ENCODE results near the gene PIGQ.
A peak's percentile ranks its signal among the peaks of the same experiment; 100 is the strongest.

Gene PIGQ

DNA sequence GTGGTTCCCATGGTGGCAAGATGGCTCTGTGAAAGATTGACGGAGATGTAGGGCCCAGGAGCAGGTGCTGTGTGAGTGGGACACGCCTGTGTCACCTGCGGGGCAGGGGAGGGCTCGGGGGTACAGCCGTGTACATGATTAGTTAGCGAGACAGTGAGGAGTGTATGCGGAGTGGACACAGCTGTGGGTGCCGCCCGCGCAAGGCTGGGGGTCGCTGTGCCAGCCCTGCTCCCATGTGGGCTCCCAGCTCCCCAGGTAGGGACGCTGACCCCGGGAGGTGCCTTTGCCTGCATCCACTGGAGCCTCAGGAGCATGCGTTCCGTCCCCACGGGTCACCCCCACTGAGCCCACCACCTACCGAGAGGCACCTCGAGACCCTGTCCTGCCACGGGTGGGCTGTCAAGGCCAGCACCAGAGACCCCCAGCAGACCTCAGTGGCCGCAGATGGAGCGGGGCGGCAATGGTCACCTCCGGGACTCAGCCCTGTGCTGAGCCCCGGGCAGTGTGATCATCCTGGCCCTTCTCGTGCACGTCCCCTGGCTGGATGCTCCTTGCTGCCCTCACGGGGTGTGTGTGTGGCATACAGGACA lies 34.8 kb upstream of the PIGQ start:
- DNase-seq, result no peak

DNA sequence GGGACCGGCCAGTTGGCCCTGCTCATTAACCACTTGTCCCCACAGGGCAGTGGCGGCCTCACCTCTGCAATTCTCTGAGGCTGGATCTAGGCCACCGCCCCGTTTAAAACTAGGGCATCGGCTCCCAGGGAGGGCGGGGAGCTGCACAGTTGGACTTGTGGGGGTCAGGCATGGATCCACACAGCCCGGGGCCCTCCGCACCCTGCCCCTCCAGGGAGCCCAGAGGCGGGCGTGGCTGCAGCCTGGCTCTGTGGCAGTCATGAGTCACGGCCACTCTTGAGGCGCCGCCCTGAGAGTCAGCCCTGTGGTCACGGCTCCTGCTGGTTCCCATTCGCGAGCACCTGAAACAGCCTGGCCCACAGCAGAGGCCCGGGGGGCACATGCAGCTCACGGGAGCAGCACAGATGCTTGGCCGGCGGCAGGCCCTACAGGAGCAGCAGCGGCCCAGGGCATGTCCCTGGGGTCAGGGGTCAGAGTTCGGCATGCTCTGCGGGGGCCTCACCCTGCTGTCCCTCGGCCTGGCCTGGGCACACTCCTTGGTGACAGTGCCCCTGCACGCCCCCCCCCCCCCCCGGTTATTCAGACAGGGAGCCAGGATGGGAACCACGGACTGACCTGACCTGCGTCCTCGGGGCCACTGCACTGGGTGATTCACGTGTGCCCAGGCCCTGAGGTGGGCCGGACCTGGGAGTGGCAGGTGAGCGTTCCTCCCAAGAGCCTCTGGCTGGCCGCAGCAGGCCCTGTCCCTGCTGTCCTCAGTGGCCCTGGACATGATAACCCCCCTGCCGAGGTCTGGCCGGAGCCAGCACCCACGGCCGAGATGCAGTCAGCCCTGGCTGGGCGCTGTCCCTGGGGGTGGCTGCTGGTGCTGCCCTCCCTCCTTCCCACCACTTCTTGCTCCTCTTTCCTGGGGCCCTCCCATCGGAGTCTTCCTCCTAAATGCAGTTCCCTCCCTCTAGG lies 34.0 kb upstream of the PIGQ start:
- DNase-seq, result no peak

DNA sequence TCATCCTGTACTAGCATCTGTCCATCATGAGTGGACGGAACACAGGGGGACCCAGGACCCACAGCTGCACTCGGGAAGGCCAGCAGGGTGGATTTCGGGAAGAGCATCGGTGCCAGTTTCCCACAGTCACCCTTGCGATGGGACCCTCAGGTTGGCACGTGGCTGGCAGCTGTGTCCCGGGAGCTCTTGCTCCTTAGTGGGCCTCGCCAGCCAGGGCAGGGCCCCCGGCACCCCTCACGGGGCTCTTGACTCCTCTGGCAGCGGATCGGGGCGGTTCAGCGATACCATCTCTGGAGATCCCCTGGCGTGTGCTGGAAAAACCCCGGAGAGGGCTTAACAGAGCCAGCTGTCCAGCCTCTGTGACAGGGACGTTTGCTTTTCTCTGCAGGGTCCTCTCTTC lies 33.0 kb upstream of the PIGQ start:
- no peak for DNase-seq

DNA sequence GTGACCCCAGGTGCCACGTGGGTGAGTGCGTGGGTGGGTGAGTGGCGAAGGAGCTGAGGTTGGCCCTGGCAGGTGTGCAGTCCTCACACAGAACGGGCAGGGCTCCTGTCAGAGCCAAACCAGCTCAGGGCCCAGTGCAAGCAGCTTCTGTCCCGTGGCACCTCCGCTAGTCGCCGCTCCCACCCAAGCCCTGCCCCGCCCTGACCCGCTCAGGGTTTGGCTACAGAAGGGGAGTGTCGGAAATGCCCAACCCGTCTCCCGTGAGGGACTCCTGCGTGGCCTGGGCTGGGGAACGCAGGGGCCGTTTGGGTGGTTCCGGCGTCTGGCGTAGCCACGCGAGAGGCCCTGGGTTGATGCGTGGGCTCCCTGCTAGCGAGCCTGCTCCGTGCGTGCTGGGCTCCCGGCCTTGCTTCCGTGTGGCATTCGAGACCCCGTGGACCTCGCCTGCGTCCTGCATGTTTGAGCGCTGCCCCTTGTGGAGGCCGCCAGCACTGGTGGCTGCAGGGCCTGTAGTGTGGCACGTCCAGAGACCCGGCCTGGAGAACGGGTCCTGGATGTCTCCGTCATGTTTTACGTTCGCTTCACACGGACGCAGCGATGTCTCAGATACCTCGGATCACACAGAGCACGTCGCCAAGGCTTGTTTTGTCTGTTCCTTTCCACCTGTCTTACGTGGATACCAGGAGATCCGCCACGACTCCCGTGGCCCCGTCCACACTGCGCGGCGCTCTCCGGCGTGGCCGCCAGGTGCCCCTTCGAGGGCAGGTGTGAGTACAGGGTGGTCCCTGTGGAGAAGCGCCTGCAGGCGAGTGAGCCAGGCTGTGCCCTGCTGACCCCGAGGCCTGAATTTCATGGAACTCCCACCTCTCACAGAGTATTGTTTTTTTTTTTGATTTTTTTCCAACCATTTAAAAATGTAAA lies 32.1 kb upstream of the PIGQ start:
- no peak for DNase-seq

DNA sequence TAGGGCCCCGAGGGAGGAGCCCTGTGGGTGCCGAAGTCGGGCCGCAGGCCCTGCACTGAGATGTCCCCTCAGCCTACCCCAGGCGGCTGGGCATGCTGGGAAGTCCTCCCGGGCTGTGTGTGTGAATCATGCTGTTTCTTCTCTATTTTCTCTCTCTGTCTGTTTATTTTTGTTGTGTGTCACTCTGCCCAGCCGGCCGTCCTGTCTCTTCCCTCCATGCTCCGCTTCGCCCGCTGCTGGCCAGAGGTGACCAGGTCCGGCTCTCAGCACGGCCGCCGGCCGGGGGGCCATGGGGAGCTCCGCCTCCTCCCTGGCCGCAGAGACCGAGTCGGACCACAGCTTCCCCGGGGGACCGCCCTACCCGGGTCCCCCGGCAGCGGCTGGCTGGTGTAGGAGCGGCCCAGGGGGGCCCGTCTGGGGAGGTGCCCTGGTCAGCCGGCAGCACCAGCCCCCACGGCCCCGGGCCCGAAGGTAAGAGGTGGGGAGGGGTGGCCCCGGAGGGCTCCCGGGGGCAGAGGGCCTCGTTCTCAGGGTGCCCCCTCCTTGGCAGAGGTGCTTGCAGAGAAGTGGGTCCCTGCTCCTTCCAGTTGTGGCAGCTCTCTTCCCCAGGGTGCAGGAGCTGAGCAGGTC lies 29.8 kb upstream of the PIGQ start:
- DNase-seq, result no peak

DNA sequence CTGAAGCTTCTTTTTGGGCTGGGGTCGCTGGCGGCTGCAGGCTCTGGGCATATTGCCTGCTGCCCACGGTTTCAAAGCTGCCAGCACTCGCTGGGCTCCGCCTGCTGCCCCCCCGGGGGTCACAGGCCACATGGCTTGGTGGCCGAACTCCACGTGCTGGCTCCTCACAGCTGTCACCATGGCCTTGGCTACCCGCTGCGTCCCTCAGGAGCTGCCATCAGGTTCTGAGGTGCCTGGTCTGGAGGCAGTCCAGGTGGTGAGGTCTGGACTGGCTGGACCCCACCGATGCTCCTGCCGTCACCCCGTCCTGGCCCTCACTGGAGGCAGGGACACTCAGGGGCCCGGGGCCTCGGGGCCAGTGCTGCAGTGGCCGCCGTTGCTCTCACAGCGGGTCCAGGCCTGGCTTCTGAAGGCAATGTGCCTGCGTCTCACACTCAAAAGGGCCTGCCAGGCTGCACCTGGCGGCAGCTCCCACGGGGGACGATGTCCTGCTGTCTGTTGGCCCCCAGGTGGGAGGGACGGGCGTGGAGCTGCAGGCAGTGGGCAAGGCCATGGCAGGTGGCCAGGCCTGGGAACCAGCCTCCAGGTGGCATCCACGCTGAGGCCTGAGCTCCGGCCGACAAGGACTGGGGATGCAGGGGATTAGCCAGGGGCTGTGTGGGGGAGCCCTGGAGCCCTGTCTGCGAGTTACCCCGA lies 29.0 kb upstream of the PIGQ start:
- DNase-seq, result no peak

DNA sequence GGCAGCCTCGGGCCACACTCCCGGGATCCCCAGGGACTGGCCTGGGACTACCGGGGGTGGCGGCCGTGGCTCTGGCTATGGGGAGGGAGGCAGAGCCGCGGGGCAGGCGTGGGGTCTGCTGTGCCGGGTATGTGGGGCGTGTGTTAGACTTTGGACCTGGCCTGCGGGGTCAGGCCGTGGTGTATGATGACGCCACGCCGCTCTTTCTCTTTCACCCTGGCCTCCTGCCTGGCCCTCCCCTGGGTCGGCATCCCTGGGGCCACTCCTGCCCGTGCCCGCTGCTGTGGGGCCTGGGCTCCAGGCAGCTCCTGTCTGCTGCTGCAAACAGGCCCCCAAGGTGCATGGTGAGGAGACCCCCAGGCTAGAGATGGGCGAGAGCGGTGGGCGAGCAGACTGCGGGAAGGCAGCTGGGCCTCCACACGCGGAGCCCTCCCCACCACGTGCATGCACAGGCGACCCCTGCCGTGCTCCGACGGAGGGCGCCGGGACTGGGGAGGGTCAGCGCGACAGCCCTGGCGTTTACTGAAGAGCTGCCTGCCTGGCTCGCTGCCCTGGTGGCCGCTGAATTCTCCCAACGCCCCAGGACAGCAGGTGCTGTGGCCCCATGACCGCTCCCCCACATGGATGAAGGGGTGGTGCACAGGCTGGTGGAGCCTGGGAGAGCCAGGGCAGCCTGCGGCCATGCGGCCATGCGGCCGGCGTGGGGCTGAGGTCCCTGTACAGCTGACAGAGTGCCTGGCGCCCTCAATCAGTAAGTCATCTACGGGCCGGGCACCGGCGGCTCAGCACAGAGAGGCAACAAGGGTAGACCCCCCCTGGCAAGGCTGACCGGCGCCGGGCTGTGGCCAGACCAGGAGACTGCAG lies 26.2 kb upstream of the PIGQ start:
- DNase-seq, result no peak

DNA sequence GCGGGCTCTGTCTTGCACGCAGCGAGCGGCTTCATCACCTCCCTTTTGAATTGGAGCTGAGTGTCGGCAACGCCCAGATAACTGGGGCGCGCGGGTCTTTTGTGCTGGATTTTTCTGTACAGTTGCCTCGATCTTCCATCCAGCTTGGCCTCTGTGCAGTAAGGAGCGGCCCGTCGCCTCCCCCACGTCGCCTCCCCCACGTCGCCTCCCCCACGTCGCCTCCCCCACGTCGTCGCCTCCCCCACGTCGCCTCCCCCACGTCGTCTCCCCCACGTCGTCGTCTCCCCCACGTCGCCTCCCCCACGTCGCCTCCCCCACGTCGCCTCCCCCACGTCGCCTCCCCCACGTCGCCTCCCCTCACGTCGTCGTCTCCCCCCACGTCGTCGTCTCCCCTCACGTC lies 25.3 kb upstream of the PIGQ start:
- no peak for DNase-seq

DNA sequence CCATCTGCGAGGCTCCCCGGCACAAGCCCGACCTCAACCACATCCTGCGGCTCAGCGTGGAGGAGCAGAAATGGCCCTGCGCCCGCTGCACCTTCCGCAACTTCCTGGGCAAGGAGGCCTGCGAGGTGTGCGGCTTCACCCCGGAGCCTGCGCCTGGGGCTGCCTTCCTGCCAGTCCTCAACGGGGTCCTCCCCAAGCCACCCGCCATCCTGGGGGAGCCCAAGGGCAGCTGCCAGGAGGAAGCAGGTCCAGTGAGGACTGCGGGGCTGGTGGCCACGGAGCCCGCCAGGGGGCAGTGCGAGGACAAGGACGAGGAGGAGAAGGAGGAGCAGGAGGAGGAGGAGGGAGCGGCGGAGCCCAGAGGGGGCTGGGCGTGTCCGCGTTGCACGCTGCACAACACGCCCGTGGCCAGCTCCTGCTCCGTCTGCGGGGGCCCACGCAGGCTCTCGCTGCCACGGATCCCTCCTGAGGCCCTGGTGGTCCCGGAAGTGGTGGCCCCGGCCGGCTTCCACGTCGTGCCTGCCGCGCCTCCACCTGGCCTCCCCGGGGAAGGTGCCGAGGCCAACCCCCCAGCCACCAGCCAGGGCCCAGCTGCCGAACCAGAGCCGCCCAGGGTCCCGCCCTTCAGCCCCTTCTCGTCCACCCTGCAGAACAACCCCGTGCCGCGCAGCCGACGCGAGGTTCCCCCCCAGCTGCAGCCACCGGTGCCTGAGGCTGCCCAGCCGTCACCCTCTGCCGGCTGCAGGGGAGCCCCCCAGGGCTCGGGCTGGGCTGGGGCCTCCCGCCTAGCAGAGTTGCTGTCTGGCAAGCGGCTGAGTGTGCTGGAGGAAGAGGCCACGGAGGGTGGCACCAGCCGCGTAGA lies 22.6 kb upstream of the PIGQ start:
- no peak for DNase-seq

DNA sequence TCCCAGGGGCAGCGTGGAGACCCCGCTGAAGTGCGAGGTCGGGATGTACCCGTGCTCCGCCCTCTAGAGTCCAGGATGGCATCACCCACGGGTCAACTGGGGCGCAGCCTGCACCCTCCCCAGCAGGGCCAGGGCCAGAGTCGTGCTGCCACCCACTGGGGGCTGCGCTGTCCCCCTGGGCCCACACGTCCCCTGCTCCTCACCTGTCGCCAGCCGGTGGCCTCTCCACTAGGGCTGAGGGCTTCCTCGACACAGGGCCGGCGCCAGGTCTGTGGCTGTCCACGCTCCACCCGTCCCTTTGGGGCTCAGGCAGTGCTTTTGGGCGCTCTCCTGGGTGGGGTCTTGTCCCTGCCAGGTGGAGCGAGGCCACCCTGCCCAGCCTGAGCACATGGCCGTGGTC lies 21.2 kb upstream of the PIGQ start:
- no peak for DNase-seq

DNA sequence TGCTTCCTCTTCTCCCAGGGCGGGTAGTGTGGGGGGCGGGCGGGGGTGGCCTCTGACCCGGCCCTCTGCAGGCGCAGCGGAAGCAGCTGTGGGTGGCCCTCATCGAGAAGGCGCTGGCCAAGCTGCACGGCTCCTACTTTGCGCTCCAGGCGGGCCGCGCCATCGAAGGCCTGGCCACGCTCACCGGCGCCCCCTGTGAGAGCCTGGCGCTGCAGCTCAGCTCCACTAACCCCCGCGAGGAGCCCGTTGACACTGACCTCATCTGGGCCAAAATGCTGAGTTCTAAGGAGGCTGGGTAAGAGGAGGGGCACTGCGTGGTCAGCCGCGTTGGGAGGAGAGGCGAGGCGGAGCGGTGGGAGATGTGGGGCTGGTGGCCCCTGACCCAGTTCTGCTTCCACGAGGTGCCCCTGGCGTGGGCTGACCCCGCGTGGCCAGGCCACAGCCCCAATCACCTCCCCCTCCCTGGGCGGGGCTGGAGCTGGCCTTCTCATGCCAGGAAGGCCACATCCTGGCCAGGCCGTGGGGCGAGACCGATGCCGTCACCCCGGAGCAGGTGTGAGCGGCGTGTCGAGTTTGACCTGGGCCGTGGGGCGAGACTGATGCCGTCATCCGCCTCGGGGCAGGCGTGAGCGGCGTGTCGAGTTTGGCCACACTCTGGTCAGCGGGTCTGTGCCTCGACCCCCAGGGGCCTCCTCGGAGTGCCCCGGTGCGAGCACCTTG lies 20.1 kb upstream of the PIGQ start:
- no peak for DNase-seq

DNA sequence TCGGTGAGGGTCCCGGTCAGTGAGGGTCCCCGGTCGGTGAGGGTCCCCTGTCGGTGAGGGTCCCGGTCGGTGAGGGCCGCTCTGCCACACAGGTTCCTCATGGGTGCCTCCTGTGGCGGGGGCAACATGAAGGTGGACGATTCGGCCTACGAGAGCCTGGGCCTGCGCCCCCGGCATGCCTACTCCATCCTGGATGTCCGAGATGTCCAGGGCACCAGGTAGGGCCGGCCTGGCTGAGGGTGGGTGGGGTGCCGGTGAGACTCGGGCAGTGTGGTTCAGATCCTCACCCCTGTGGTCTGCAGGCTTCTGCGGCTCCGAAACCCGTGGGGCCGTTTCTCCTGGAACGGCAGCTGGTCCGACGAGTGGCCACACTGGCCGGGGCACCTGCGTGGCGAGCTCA lies 18.6 kb upstream of the PIGQ start:
- DNase-seq, result no peak

DNA sequence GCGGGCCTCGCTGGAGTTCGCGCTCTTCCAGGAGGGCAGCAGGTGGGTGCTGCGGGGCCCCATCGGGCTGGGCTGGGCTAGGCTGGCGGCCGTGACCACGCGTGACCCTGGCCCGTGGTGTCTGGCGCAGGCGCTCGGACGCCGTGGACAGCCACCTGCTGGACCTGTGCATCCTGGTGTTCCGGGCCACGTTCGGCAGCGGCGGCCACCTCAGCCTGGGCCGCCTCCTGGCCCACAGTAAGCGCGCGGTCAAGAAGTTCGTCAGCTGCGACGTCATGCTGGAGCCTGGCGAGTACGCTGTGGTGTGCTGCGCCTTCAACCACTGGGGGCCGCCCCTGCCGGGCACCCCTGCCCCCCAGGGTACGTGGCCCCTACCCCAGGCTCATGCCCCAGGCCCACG lies 17.6 kb upstream of the PIGQ start:
- no peak for DNase-seq

DNA sequence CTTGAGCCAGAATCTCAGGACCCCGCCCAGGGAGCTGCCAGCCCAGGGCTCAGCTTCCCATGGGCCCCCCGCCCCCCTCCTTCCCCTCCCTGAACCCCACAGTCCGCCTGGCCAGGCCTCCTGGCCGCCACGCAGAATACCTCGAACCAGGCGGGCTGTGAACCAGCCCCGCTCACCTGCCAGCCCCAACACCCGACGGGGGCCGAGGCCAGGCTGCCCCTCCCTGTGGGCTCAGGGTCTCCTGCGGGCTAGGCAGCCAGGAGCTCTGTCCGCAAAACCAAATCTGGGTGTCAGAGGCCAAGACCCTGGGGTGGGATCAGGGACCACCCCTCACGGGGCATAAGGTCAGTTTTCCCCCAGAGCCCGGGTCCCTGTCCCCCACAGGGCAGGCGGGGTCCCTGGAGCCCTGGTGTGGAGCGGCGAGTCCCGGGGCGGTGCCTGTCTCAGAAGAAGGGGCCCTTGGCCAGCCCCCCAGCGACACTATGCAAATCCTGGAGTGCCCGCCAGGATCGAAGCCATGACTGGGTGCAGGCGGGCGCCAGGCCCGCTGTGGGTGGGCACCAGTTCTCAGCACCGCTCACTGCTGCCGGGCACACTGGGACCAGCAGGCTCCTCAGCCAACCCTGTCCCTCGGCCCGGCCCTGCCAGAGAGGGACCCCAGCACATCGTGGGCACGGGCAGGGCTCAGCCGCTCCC lies 16.0 kb upstream of the PIGQ start:
- no peak for DNase-seq

DNA sequence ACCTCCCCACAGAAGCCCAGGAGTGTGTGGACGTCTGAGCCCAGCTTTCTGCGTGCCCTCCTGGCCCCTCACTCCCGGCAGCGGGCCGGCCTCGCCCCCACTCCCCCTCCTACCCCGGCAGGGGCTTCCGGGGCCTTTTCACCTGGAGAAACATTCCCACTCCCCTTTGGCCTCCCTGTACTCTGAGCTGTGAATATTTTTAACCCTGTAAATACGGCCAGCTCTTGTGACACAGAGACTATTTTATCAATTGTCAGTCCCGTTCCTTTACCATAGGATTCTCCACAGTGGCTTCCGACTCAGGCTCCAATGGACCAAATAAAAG lies 15.5 kb upstream of the PIGQ start:
- DNase-seq, result no peak

DNA sequence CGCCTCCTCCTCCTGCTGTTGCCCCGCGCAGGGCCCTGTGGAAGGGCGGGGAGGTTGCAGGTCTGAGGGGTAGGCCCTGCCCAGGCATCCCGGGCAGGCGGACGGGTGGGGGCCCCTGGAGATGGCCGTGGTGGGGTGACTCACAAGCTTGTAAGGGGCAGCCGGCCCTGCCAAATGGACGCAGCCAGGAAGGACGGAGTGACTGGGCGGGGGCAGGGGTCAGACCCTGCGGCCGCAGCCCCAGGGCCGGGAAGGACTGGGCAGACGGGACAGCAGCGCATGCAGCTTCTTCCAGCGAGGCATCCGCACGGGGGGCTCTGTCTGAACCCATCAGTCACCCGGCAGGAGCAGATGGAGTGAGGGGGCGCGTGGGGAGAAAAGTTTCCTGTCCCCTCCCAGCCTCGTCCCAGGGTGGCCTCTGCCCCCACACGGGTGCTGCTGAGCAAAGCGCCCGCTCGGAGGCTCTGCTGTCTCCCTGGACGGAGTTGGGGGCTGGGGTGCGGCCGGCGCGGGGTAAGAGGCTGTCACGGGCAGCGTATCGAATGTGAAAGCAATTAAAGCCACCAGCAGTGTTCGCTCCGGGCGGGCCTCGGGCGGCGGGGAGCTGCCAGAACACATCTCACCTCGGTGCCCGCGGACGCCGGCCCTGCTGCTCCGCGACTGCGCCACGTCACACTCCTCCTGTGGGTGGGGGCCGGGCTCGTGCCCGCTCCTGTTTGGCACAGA lies 15.0 kb upstream of the PIGQ start:
- DNase-seq, result peak; percentile 48

DNA sequence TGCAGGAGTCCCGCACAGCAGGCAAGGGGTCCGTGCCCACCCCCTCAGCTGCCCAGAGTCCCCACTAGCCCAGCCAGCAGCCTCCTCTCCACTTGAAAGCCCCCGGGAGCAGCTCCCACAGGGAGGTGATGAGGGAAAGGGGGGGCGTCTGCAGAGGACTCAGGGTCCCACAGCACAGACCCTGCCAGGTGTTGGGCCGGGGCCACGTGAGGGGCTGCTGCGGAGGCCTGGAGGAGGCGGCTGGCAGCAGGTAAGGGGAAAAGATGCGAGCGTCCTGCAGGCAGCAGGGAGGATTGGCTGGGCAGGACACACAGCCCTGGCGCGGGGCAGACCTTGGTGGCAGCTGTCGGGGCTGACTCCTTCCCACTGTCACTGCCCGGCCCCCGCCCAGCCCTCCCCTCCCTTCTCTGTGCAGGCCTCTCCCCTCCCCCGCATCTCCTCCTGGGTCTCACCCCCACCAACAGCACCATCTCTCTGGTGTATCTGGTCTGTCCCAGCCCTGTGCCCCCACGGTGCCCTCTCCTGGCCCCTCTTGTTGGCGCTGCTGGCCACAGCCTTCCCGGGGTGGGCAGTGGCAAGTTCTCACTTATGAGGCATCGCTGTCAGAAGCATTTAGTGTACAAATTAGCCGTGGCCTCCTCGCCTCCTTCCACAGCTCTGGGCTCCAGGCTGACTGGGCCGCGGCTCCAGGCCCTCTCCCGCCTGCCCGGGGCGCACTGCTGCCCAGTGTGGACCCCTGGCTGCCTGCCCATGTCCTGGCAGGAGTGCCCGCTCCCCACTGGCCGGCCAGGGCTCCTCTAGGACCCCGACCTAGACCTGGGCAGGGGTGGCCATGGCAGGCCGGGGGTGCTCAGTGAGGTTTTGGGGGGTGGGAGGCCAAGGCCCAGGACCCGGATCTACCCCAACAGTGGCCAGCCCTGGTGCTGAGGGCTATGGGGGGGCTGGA lies 14.0 kb upstream of the PIGQ start:
- no peak for DNase-seq

Measured in DMS 273 treated with DMSO at 0.1 percent for 48 hours (cell line).